NT2/D1 (cell line): ENCODE results near the gene ADO.

Experiments
- YY1 ChIP-seq: IDR thresholded peaks from 2 replicates; pipeline ENCODE4 v1.6.1; 2011; ENCODE audit not compliant: insufficient read length, insufficient read depth
- ZNF274 ChIP-seq: IDR thresholded peaks from 2 replicates; pipeline ENCODE4 v1.6.1; 2011; ENCODE audit warnings: mild to moderate bottlenecking, low read depth, low read length

GRCh38 chr10:62853710-62854109 lies 49.2 kb downstream of the ADO start:
- TF ChIP-seq ZNF274 (no peak), YY1 (no peak)
